OCI-LY1 (cell line): Measurements from ENCODE around the gene PNMA1.
A peak's percentile ranks its signal among the peaks of the same experiment; 100 is the strongest.
"Not testable (repeated sequence)": the region's sequence is repeated elsewhere in the genome, so short reads cannot be mapped to it uniquely, and the experiment has no call there.

Experiments
- H2AFZ ChIP-seq: fragments of 200-600 bp; sonication (generic), shearing (Covaris generic); 2 replicates; pipeline ENCODE4 v1.6.0; 2014; ENCODE audit warnings: antibody characterized with exemption, mild to moderate bottlenecking, low read length
- H3F3A ChIP-seq: fragments of 200-600 bp; sonication (generic), shearing (Covaris generic); 2 replicates; pipeline ENCODE4 v1.6.0; 2014; ENCODE audit warnings: mild to moderate bottlenecking, antibody characterized with exemption, low read length, moderate library complexity; ENCODE audit not compliant: insufficient read depth
- H3K27ac ChIP-seq: fragments of 200-600 bp; sonication (generic); 2 replicates; pipeline ENCODE4 v1.5.1; 2014; ENCODE audit warnings: low read length, mixed run types, mild to moderate bottlenecking, low read depth; ENCODE audit not compliant: poor library complexity, severe bottlenecking
- H3K27me3 ChIP-seq: fragments of 200-600 bp; sonication (generic); 2 replicates; pipeline ENCODE4 v1.6.0; 2014; ENCODE audit warnings: antibody characterized with exemption, mild to moderate bottlenecking, low read length, moderate library complexity; ENCODE audit not compliant: insufficient read depth
- H3K36me3 ChIP-seq: fragments of 200-600 bp; sonication (generic); 2 replicates; pipeline ENCODE4 v1.6.1; 2014; ENCODE audit warnings: mild to moderate bottlenecking, antibody characterized with exemption, low read length, moderate library complexity, mixed read lengths; ENCODE audit not compliant: insufficient read depth
- H3K4me1 ChIP-seq: fragments of 200-600 bp; sonication (generic); 2 replicates; pipeline ENCODE4 v1.5.1; 2014; ENCODE audit warnings: mild to moderate bottlenecking, low read length, moderate library complexity; ENCODE audit not compliant: insufficient read depth, severe bottlenecking
- H3K4me2 ChIP-seq: fragments of 200-600 bp; sonication (generic), shearing (Covaris generic); 2 replicates; pipeline ENCODE4 v1.6.1; 2014; ENCODE audit warnings: low read length
- H3K4me3 ChIP-seq: fragments of 200-600 bp; sonication (generic); 2 replicates; pipeline ENCODE4 v1.5.1; 2014; ENCODE audit warnings: low read length, low read depth, mild to moderate bottlenecking, mixed read lengths; ENCODE audit not compliant: poor library complexity, severe bottlenecking
- H3K79me2 ChIP-seq: fragments of 200-600 bp; shearing (Covaris generic); 2 replicates; pipeline ENCODE4 v1.6.1; 2016; ENCODE audit warnings: mixed run types, low read length, mixed read lengths; ENCODE audit not compliant: insufficient read depth
- H3K9ac ChIP-seq: fragments of 200-600 bp; sonication (generic), shearing (Covaris generic); 2 replicates; pipeline ENCODE4 v1.6.1; 2014; ENCODE audit warnings: mild to moderate bottlenecking, low read length, mixed read lengths
- H3K9me2 ChIP-seq: fragments of 200-600 bp; sonication (generic), shearing (Covaris generic); 2 replicates; pipeline ENCODE4 v1.6.1; 2014; ENCODE audit warnings: low read depth, mild to moderate bottlenecking, low read length, mixed read lengths
- H3K9me3 ChIP-seq: fragments of 200-600 bp; shearing (Covaris generic); 2 replicates; pipeline ENCODE4 v1.6.1; 2014; ENCODE audit warnings: low read length, mixed read lengths
- H4K20me1 ChIP-seq: fragments of 200-600 bp; sonication (generic), shearing (Covaris generic); 2 replicates; pipeline ENCODE4 v1.6.0; 2016; ENCODE audit warnings: mild to moderate bottlenecking, low read length; ENCODE audit not compliant: insufficient read depth
- EZH2 ChIP-seq: fragments of 200-600 bp; sonication (generic), shearing (Covaris generic); IDR thresholded peaks from 2 replicates; pipeline ENCODE4 v1.8.0; 2017; ENCODE audit warnings: borderline replicate concordance, mixed run types, mild to moderate bottlenecking, antibody characterized with exemption, low read length, moderate library complexity, mixed read lengths
- TF ChIP-seq, protein P1 (sequence below): fragments of 200-600 bp; sonication (generic), shearing (Covaris generic); IDR thresholded peaks from 2 replicates; pipeline ENCODE4 v1.5.1; 2017; ENCODE audit warnings: mild to moderate bottlenecking, antibody characterized with exemption, low read length, moderate library complexity, mixed read lengths

PNMA1 gene

DNA sequence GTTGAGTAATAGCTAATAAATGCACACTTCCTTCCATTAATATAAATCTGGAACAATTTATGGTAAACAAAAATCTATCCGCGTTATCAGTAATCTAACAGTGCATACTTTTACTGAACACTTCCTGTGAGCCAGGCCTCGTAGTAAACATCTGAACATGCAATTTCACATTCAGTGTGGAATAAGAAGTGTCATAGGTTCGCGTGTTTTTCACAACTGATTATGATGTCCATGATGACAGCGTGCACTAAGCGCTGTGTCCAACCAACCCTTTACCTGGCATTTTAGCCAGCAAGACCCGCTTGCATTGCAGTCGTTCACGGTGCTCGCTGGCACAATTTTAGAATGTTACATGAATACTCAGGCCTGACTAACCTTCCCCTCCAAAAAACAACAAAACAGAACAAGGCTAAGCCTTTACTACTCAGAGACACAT is 2.1 kb downstream of the PNMA1 start:
- H2AFZ ChIP-seq: no peak overlapping the region
- no peaks in the 10 kb centered on the region for H3K79me2 ChIP-seq
- peaks cover 16% of the 10 kb centered on the region for H3F3A ChIP-seq
- H3K4me2 ChIP-seq: peak overlapping the region; percentile 88
- peak overlapping the region; percentile 81 for H3K9ac ChIP-seq
- peak overlapping the region; percentile 71 for H3K4me3 ChIP-seq
- H4K20me1 ChIP-seq: no peaks in the 10 kb centered on the region
- peaks cover 15% of the 10 kb centered on the region; the same call in 1 of the 2 replicates for H3K36me3 ChIP-seq
- H3K9me3 ChIP-seq: no peaks in the 10 kb centered on the region
- H3K9me2 ChIP-seq: no peaks in the 10 kb centered on the region
- H3K4me1 ChIP-seq: peaks cover 26% of the 10 kb centered on the region
- no peaks in the 10 kb centered on the region for H3K27me3 ChIP-seq
- TF ChIP-seq EZH2: no peak
- TF ChIP-seq, protein P1, sequence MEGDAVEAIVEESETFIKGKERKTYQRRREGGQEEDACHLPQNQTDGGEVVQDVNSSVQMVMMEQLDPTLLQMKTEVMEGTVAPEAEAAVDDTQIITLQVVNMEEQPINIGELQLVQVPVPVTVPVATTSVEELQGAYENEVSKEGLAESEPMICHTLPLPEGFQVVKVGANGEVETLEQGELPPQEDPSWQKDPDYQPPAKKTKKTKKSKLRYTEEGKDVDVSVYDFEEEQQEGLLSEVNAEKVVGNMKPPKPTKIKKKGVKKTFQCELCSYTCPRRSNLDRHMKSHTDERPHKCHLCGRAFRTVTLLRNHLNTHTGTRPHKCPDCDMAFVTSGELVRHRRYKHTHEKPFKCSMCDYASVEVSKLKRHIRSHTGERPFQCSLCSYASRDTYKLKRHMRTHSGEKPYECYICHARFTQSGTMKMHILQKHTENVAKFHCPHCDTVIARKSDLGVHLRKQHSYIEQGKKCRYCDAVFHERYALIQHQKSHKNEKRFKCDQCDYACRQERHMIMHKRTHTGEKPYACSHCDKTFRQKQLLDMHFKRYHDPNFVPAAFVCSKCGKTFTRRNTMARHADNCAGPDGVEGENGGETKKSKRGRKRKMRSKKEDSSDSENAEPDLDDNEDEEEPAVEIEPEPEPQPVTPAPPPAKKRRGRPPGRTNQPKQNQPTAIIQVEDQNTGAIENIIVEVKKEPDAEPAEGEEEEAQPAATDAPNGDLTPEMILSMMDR: no peak
- H3K27ac ChIP-seq: peak overlapping the region; percentile 13

DNA sequence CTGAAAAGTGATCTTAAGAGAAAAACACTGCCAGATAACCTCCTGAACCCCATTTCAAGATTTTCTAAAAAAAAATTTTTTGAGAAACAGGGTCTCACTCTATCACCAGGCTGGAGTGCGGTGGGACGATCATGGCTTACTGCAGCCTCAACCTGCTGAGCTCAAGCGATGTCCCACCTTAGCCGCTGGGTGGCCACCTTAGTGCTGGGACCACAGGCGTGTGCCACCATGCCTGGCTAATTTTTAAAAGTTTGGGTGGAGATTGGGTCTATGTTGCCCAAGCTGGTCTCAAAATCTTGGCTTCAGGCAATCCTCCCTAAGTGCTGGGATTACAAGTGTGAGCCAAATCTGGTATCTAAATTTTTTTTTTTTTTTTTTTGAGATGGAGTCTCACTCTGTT is 3.4 kb downstream of the PNMA1 start:
- Histone ChIP-seq H3K27me3 (no peaks in the 10 kb centered on the region), H3K9me3 (no peaks in the 10 kb centered on the region), H3K9me2 (no peaks in the 10 kb centered on the region), H3F3A (peaks cover 13% of the 10 kb centered on the region), H4K20me1 (no peaks in the 10 kb centered on the region), H3K4me1 (peaks cover 26% of the 10 kb centered on the region), H2AFZ (no peak overlapping the region), H3K9ac (no peak overlapping the region), H3K79me2 (no peaks in the 10 kb centered on the region), H3K4me3 (no peak overlapping the region), H3K27ac (no peak overlapping the region), H3K4me2 (no peak overlapping the region), H3K36me3 (peaks cover 5% of the 10 kb centered on the region; the same call in 1 of the 2 replicates)
- no peak for TF ChIP-seq EZH2
- TF ChIP-seq, protein P1: no peak

DNA sequence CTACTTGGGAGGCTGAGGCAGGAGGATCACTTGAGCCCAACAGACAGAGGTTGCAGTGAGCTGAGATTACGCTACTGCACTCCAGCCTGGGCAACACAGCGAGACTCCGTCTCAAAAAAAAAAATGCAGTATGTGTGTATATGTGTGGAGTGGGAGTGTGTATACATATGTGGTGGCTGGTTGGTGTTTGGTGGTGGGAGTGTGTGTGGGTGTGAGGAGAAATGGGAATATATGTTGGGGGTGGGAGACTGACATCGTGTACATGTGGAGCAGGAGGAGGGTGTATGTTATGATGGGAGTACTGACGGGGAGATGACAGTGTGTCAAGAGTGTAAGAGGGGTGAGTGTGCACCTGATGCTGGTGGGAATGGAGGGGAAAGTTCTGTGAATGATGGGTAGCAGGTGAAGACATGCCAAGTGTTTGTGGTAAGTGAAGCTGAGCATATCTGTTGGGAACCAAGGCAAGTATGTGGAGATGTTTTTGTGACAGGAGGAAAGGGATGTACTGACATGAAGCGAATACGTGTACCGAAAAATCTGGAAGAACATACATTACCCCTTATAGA is 4.2 kb downstream of the PNMA1 start:
- H3K9me2 ChIP-seq: no peaks in the 10 kb centered on the region
- no peak overlapping the region for H3K27ac ChIP-seq
- peaks cover 26% of the 10 kb centered on the region for H3K4me1 ChIP-seq
- H3K9me3 ChIP-seq: no peaks in the 10 kb centered on the region
- H3K27me3 ChIP-seq: no peaks in the 10 kb centered on the region
- no peak overlapping the region for H2AFZ ChIP-seq
- no peak for TF ChIP-seq EZH2
- TF ChIP-seq, protein P1: no peak
- no peak overlapping the region for H3K9ac ChIP-seq
- H3F3A ChIP-seq: peaks cover 5% of the 10 kb centered on the region
- H3K4me2 ChIP-seq: no peak overlapping the region
- H3K4me3 ChIP-seq: no peak overlapping the region
- no peaks in the 10 kb centered on the region for H3K36me3 ChIP-seq
- no peaks in the 10 kb centered on the region for H3K79me2 ChIP-seq
- no peaks in the 10 kb centered on the region for H4K20me1 ChIP-seq

DNA sequence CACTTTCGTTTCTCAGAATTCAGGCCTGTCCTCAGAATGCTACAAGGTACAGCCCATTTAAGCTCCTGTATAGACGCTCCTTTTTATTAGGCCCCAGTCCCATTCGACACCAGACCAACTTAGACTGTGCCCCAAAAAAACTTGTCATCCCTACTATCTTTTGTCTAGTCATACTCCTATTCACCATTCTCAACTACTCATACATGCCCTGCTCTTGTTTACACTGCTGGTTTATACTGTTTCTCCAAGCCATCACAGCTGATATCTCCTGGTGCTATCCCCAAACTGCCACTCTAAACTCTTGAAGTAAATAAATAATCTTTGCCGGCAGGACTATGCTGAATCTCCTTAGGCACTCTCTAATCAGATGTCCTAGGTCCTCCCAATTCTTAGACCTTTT is 6.1 kb downstream of the PNMA1 start:
- not testable (repeated sequence) for H3K27ac ChIP-seq, H3K36me3 ChIP-seq, H3K9me2 ChIP-seq, H3F3A ChIP-seq, H3K4me2 ChIP-seq, H3K4me3 ChIP-seq, H3K9ac ChIP-seq, H3K27me3 ChIP-seq, H2AFZ ChIP-seq, H3K79me2 ChIP-seq, H3K9me3 ChIP-seq, H4K20me1 ChIP-seq
- H3K4me1 ChIP-seq: peaks cover 15% of the 10 kb centered on the region
